SK-N-SH (cell line): Measurements from ENCODE around the gene DOCK3. TPM values are rescaled to one million over a fixed set of nuclear protein-coding genes. Genes with fewer than 3 reads are reported as not detected.

ENCODE experiments used
- CTCF ChIA-PET: fragments of 300-600, 350-600 bp; formaldehyde crosslinking; extraction: SDS; loops from one replicate; lab custom pipeline; 2021; lab: Yijun Ruan, JAX
- POLR2A ChIA-PET: fragments of 350-600 bp; sonication (Branson Sonifier 250); formaldehyde crosslinking; extraction: SDS; loops from one replicate; lab custom pipeline; 2020; ENCODE audit warnings: antibody characterized with exemption, inconsistent platforms; lab: Yijun Ruan, JAX
- DNase-seq: peaks from one replicate; pipeline ENCODE4 v3.0.0; 2012
- H2AFZ ChIP-seq: fragments of 200-600 bp; sonication (generic); 2 replicates; pipeline ENCODE4 v1.8.1; 2016; ENCODE audit warnings: antibody characterized with exemption, mild to moderate bottlenecking, low read depth
- H3F3A ChIP-seq: fragments of 200-600 bp; sonication (generic); replicated peaks from 2 replicates; pipeline ENCODE3; 2016; ENCODE audit warnings: antibody characterized with exemption, mild to moderate bottlenecking; ENCODE audit not compliant: insufficient read depth
- H3K27ac ChIP-seq, 2 experiments: fragments of 200-500 bp in 1 of 2; fragments of 200-600 bp in 1 of 2; sonication (Bioruptor generic) in 1 of 2; sonication (generic), shearing (Covaris generic) in 1 of 2; 2 replicates each; pipeline versions ENCODE4 v1.5.1 to v1.6.1; 2014 to 2016; ENCODE audit warnings: low read depth in 2 of 2, inconsistent platforms in 1 of 2, low read length in 1 of 2, mild to moderate bottlenecking in 1 of 2, mixed read lengths in 1 of 2
- H3K27me3 ChIP-seq: fragments of 200-600 bp; sonication (generic), shearing (Covaris generic); 2 replicates; pipeline ENCODE4 v1.6.1; 2016; ENCODE audit warnings: mixed run types; ENCODE audit not compliant: insufficient read depth
- H3K36me3 ChIP-seq, 2 experiments: fragments of 200-500 bp in 1 of 2; fragments of 200-600 bp in 1 of 2; sonication (Bioruptor generic) in 1 of 2; sonication (generic) in 1 of 2; replicated peaks in 1 of 2; 2 replicates each; pipeline versions ENCODE3 to v1.5.1; 2014 to 2016; ENCODE audit warnings: low read length in 1 of 2, mild to moderate bottlenecking in 1 of 2; ENCODE audit not compliant: insufficient read depth in 2 of 2, control insufficient read depth in 1 of 2
- H3K4me1 ChIP-seq, 2 experiments: fragments of 200-500 bp in 1 of 2; fragments of 200-600 bp in 1 of 2; sonication (Bioruptor generic) in 1 of 2; sonication (generic), shearing (Covaris generic) in 1 of 2; 2 replicates each; pipeline versions ENCODE4 v1.5.1 to v1.6.1; 2014 to 2016; ENCODE audit warnings: low read depth in 1 of 2, low read length in 1 of 2, mixed run types in 1 of 2; ENCODE audit not compliant: insufficient read depth in 2 of 2, control insufficient read depth in 1 of 2
- H3K4me2 ChIP-seq: fragments of 200-600 bp; sonication (generic), shearing (Covaris generic); 2 replicates; pipeline ENCODE4 v1.6.1; 2017; ENCODE audit warnings: mixed run types
- H3K4me3 ChIP-seq, 2 experiments: fragments of 200-500 bp in 1 of 2; fragments of 200-600 bp in 1 of 2; sonication (Bioruptor generic) in 1 of 2; sonication (generic), shearing (Covaris generic) in 1 of 2; 2 replicates each; pipeline versions ENCODE4 v1.5.1 to v1.8.1; 2014 to 2016; ENCODE audit warnings: low read depth in 2 of 2, inconsistent platforms in 1 of 2, low read length in 1 of 2, mild to moderate bottlenecking in 1 of 2, mixed read lengths in 1 of 2, moderate library complexity in 1 of 2
- H3K79me2 ChIP-seq: fragments of 200-600 bp; sonication (generic); 2 replicates; pipeline ENCODE4 v1.8.1; 2017; ENCODE audit warnings: mild to moderate bottlenecking; ENCODE audit not compliant: insufficient read depth
- H3K9ac ChIP-seq: fragments of 200-600 bp; sonication (generic); 2 replicates; pipeline ENCODE4 v1.6.1; 2017; ENCODE audit warnings: mixed run types
- H3K9me2 ChIP-seq: fragments of 200-600 bp; sonication (generic); 2 replicates; pipeline ENCODE4 v1.6.1; 2017; ENCODE audit warnings: mixed run types
- H3K9me3 ChIP-seq: fragments of 200-600 bp; sonication (generic); 2 replicates; pipeline ENCODE4 v1.6.1; 2017; ENCODE audit warnings: mixed run types, mild to moderate bottlenecking, moderate library complexity
- H4K20me1 ChIP-seq: fragments of 200-600 bp; sonication (generic); 2 replicates; pipeline ENCODE4 v1.6.1; 2017; ENCODE audit warnings: mild to moderate bottlenecking, mixed run types; ENCODE audit not compliant: insufficient read depth
- CHD2 ChIP-seq: fragments of 150-350 bp; IDR thresholded peaks from 2 replicates; pipeline ENCODE4 v1.6.1; 2018; ENCODE audit warnings: low read length; ENCODE audit not compliant: partially characterized antibody
- CTCF ChIP-seq: fragments of 200-600 bp; sonication (generic); IDR thresholded peaks from 2 replicates; pipeline ENCODE4 v1.6.1; 2017; ENCODE audit warnings: antibody characterized with exemption, mild to moderate bottlenecking, moderate library complexity
- ELF1 ChIP-seq: IDR thresholded peaks from 2 replicates; pipeline ENCODE4 v1.4.0; 2012
- EP300 ChIP-seq, 2 experiments: IDR thresholded peaks; 2 replicates each; pipeline versions ENCODE4 v1.4.0 to v1.6.1; 2012; ENCODE audit warnings: borderline replicate concordance in 1 of 2, low read depth in 1 of 2, low read length in 1 of 2
- EZH2phosphoT487 ChIP-seq: fragments of 200-600 bp; sonication (generic); IDR thresholded peaks from 2 replicates; pipeline ENCODE4 v1.6.1; 2017; ENCODE audit warnings: low read depth, mixed run types, mild to moderate bottlenecking, antibody characterized with exemption, moderate library complexity, borderline replicate concordance
- FOXJ3 ChIP-seq: sonication (generic); formaldehyde crosslinking; IDR thresholded peaks from 2 replicates; pipeline ENCODE4 v1.5.1; 2020; ENCODE audit warnings: mild to moderate bottlenecking, missing genetic modification reagents
- GATA2 ChIP-seq: sonication (generic); formaldehyde crosslinking; IDR thresholded peaks from 2 replicates; pipeline ENCODE4 v1.5.0; 2020; ENCODE audit warnings: mild to moderate bottlenecking, missing genetic modification reagents
- JUND ChIP-seq: IDR thresholded peaks from 2 replicates; pipeline ENCODE4 v1.4.0; 2012
- MEF2A ChIP-seq: IDR thresholded peaks from 2 replicates; pipeline ENCODE4 v1.4.0; 2012; ENCODE audit warnings: low read depth, borderline replicate concordance
- MXI1 ChIP-seq: IDR thresholded peaks from 2 replicates; pipeline ENCODE4 v1.6.1; 2012; ENCODE audit warnings: mild to moderate bottlenecking, low read depth, low read length, improper control_type of control experiment
- REST ChIP-seq: IDR thresholded peaks from 2 replicates; pipeline ENCODE4 v1.6.1; 2012; ENCODE audit warnings: mild to moderate bottlenecking, low read depth, low read length, moderate library complexity
- RFX5 ChIP-seq: IDR thresholded peaks from 2 replicates; pipeline ENCODE4 v1.6.1; 2012; ENCODE audit warnings: mild to moderate bottlenecking, improper control_type of control experiment, low read length
- TAF1 ChIP-seq: IDR thresholded peaks from 2 replicates; pipeline ENCODE4 v1.6.1; 2012; ENCODE audit warnings: low read depth, mild to moderate bottlenecking, low read length, moderate library complexity, borderline replicate concordance
- TCF12 ChIP-seq: IDR thresholded peaks from 2 replicates; pipeline ENCODE4 v1.4.0; 2012
- USF1 ChIP-seq: IDR thresholded peaks from 2 replicates; pipeline ENCODE4 v1.4.0; 2012; ENCODE audit warnings: low read depth, borderline replicate concordance
- YY1 ChIP-seq: IDR thresholded peaks from 2 replicates; pipeline ENCODE4 v1.4.0; 2012; ENCODE audit warnings: low read depth, mild to moderate bottlenecking
- WGBS: methylation state at CpG from one replicate; pipeline ENCODE4 v1.1.6; 2017; ENCODE audit warnings: low lambda C conversion rate; 5-methylcytosine and 5-hydroxymethylcytosine counted together
- polyA plus RNA-seq, 3 experiments: library from polyadenylated mRNA; depleted of rRNA; stranded (reverse); fragments of >200 nt; gene quantifications; 2 replicates each; pipeline ENCODE4 v1.2.3, GENCODE V29; 2012

DOCK3 gene
- polyA plus RNA-seq, 1 of the 3 experiments (the other 2 are of a cell fraction): 0.05 TPM

- Histone ChIP-seq H3K9me2 (no peaks in the 10 kb centered on the region), H3K4me2 (no peak overlapping the region), H3K9me3 (no peaks in the 10 kb centered on the region), H3K27ac (no peak overlapping the region), H3K9ac (no peak overlapping the region), H3K4me1 (no peaks in the 10 kb centered on the region), H2AFZ (no peak overlapping the region), H3K27me3 (no peaks in the 10 kb centered on the region), H3K79me2 (no peaks in the 10 kb centered on the region), H3K4me3 (no peak overlapping the region), H4K20me1 (no peaks in the 10 kb centered on the region), H3K36me3 (no peaks in the 10 kb centered on the region), H3F3A (no peaks in the 10 kb centered on the region)
- ChIA-PET POLR2A (no interaction called here), CTCF (interaction anchor here (1.0 kb wide), 1 partner anchor 9 kb away, joined by 3 read pairs; no protein-coding TSS in a partner anchor)
- no peak for TF ChIP-seq USF1
- TF ChIP-seq RFX5: no peak
- TF ChIP-seq GATA2 (CRISPR knock-in tag): no peak
- TF ChIP-seq CHD2: no peak
- TF ChIP-seq ELF1: no peak
- TF ChIP-seq MXI1: no peak
- no peak for TF ChIP-seq JUND
- TF ChIP-seq YY1: no peak
- no peak for TF ChIP-seq EP300 (IDR thresholded peaks at IDR 0.05; ENCODE audit: borderline replicate concordance in 1 of 2, low read depth in 1 of 2, low read length in 1 of 2)
- no peak for TF ChIP-seq REST
- no peak for TF ChIP-seq FOXJ3 (CRISPR knock-in tag)
- no peak for TF ChIP-seq EZH2phosphoT487
- TF ChIP-seq MEF2A: no peak
- no peak for TF ChIP-seq CTCF
- TF ChIP-seq TAF1: no peak
- no peak for TF ChIP-seq TCF12
- 5% methylated on average over 1 of the region's 1 CpG for WGBS
- DNase-seq: no peak
These were observed 550.1 kb downstream of the DOCK3 start for GRCh38 chr3:51224843-51225242.
